ENCODE measurements around the gene MEMO1.
"Not testable (repeated sequence)": the region's sequence is repeated elsewhere in the genome, so short reads cannot be mapped to it uniquely, and the experiment has no call there.

Gene MEMO1

DNA sequence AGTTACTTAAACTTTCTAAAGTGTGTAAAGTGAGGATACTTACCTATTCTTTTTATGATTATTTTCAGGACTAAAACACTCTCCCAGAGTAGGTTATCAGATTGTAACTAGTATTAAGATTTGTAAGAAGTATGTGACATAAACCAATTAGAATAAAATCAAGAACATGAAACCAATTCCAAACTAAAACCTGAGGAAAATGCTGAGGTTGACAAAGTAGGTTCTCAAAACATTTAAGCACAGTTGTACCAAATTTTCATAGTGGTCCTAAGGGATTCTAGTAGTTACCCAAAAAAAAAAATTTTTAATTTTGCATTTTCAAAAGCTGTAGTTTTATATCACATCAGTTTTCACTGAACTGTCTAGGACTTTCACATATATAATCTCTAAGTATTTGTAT is 157.3 kb downstream of the MEMO1 start:
- TF ChIP-seq, protein P1, sequence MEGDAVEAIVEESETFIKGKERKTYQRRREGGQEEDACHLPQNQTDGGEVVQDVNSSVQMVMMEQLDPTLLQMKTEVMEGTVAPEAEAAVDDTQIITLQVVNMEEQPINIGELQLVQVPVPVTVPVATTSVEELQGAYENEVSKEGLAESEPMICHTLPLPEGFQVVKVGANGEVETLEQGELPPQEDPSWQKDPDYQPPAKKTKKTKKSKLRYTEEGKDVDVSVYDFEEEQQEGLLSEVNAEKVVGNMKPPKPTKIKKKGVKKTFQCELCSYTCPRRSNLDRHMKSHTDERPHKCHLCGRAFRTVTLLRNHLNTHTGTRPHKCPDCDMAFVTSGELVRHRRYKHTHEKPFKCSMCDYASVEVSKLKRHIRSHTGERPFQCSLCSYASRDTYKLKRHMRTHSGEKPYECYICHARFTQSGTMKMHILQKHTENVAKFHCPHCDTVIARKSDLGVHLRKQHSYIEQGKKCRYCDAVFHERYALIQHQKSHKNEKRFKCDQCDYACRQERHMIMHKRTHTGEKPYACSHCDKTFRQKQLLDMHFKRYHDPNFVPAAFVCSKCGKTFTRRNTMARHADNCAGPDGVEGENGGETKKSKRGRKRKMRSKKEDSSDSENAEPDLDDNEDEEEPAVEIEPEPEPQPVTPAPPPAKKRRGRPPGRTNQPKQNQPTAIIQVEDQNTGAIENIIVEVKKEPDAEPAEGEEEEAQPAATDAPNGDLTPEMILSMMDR (IDR thresholded peaks at IDR 0.05; ENCODE audit: low read length, missing control alignments), result no peak
- no peak for DNase-seq (ENCODE audit: low read depth)
- H3K4me3 ChIP-seq (replicated peaks; ENCODE audit: low read depth, low read length), result no peak overlapping the region

DNA sequence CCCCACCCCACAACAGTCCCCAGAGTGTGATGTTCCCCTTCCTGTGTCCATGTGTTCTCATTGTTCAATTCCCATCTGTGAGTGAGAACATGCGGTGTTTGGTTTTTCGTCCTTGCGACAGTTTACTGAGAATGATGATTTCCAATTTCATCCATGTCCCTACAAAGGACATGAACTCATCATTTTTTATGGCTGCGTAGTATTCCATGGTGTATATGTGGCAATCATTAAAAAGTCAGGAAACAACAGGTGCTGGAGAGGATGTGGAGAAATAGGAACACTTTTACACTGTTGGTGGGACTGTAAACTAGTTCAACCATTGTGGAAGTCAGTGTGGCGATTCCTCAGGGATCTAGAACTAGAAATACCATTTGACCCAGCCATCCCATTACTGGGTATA is 168.7 kb downstream of the MEMO1 start:
- DNase-seq (ENCODE audit: low read depth); H3K4me3 ChIP-seq (replicated peaks; ENCODE audit: low read depth, low read length): not testable (repeated sequence)

DNA sequence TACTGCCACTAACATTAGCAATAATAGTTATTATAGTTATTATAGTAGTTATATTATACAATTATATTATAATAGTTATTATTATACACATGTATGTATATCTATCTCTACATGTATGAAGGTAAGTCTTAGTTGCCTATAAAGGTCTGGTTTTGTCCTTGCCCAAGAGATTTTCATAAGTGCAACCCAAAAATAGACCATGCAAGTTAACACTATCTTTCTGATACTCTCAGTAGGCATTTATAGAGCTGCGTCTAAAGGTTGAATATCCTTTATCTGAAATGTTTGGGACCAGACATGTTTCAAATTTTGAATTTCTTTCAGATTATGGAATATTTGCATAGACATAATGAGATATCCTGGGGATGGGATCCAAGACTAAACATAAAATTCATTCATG is 175.4 kb downstream of the MEMO1 start:
- TF ChIP-seq, protein P1 (IDR thresholded peaks at IDR 0.05; ENCODE audit: low read length, missing control alignments), result no peak
- DNase-seq (ENCODE audit: low read depth), result no peak

DNA sequence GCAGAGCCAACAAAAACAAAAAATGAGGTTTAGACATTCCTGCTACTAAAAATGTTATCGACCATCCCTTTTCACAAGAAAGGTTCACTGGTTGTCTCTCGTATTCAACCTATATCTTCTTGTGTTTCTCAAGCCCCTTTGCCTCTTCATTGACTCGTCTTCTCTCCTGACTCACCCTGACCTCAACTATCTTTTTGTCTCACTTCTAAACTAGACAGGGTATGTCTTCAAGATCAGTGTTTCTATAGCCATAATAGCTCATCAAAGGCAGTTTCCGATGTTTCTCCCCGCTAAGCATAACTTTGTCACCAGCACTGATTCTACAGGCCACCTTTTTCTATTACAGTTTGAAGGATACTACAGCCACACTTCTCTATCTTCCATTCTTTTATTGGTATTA is 178.4 kb downstream of the MEMO1 start:
- DNase-seq (ENCODE audit: low read depth), result no peak
- TF ChIP-seq, protein P1 (IDR thresholded peaks at IDR 0.05; ENCODE audit: low read length, missing control alignments), result no peak
- no peak overlapping the region for H3K4me3 ChIP-seq (replicated peaks; ENCODE audit: low read depth, low read length)

More for the DNA sequence above, 175.4 kb downstream of the MEMO1 start:
- H3K4me3 ChIP-seq (replicated peaks; ENCODE audit: low read depth, low read length), result no peak overlapping the region

DNA sequence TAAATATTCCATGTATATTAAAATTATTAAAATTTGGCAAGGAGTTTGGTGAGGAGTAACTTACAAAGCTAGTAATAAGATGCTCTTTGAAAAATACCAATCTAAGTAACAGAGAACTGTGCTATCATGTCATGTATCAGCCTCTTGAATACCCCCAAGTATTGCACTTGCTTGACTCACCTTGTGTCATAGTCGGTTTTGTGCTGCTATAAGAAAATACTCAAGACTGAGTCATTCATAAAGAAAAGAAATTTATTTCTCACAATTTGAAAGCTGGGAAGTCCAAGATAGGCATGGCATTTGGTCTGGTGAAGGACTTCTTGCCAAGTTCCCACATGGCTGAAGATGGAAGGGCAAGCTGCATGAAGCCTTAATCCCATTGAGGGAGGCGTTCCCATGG is 179.2 kb downstream of the MEMO1 start:
- TF ChIP-seq, protein P1 (IDR thresholded peaks at IDR 0.05; ENCODE audit: low read length, missing control alignments), result no peak
- no peak overlapping the region for H3K4me3 ChIP-seq (replicated peaks; ENCODE audit: low read depth, low read length)
- DNase-seq (ENCODE audit: low read depth), result no peak

DNA sequence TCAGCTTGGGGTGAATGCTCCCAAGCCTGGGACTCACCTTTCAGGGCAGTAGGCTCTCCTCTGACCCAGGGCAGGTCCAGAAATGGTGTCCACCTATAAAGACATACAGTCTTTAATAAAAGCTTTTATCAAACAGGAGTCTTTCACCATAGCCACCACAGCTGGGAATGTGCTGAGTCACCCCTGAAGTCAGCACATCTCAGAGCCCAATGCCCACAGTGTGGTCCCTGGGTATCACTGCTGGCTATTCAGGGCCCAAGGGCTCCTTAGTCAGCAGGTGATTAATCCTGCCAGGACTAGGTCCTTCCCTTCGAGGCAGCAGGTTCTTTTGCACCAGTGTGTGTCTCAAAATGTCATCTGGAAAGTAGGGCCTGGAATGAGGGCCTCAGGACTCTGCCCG is 181.9 kb downstream of the MEMO1 start:
- H3K4me3 ChIP-seq (replicated peaks; ENCODE audit: low read depth, low read length), result no peak overlapping the region
- TF ChIP-seq, protein P1 (IDR thresholded peaks at IDR 0.05; ENCODE audit: low read length, missing control alignments), result no peak
- peak; percentile 21 for DNase-seq (ENCODE audit: low read depth)

DNA sequence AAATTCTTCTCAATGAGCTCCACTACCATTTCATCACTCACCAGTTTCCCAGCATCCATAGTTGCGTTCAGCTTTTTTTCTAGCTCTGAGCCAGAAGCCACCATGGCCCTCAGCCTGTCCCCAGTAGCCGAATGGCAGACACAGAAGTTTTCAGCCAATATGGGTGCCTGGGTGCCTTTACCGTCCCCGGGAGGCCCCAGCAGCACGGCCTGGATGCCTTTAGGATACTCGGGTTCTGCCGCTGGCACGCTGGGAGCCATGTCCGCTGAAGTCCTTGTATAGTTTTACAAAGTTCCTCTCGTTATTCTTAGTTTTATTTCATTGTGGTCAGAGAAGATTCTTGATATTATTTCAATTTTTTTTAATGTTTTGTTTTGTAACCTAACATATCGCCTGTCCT is 187.2 kb downstream of the MEMO1 start:
- DNase-seq (ENCODE audit: low read depth), result no peak
- TF ChIP-seq, protein P1 (IDR thresholded peaks at IDR 0.05; ENCODE audit: low read length, missing control alignments), result no peak
- no peak overlapping the region for H3K4me3 ChIP-seq (replicated peaks; ENCODE audit: low read depth, low read length)

DNA sequence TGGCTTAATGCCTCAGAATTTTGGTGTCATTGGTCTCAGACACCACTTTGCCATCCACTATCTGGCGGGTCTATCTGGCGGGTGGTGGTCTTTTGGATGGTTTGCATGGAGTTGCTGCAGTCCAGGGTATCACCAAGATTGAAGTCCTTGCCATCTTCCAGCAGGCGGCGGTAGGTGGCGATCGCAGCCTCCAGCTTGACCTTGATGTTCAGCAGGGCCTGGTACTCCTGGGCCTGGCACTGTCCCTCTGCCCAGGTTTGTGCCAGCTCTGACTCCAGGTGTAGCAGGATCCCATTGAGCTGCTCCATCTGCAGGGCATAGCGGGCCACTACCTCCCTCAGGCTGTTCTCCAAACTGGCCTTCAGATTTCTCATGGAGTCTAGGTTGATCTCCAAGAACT is 188.2 kb downstream of the MEMO1 start:
- H3K4me3 ChIP-seq (replicated peaks; ENCODE audit: low read depth, low read length), result no peak overlapping the region
- TF ChIP-seq, protein P1 (IDR thresholded peaks at IDR 0.05; ENCODE audit: low read length, missing control alignments), result no peak
- no peak for DNase-seq (ENCODE audit: low read depth)
